HG03066 (cell line): ENCODE data around the gene GNRHR.
A peak's percentile ranks its signal among the peaks of the same experiment; 100 is the strongest.
"Not testable (repeated sequence)": the region's sequence is repeated elsewhere in the genome, so short reads cannot be mapped to it uniquely, and the experiment has no call there.

Experiments
- ATAC-seq: cut with Tn5 transposase; IDR thresholded peaks from one replicate; pipeline ENCODE4 v1.9.1; 2021; ENCODE audit warnings: low read depth; ENCODE audit not compliant: unreplicated experiment

Gene GNRHR

GRCh38 chr4:67754288-67754687 is at the start of gene GNRHR:
GNRHR (minus strand) TSS chr4:67754388; CDS start chr4:67754335, 53 bp downstream.
- ATAC-seq, result no peak

GRCh38 chr4:67796810-67797209 is 42.6 kb upstream of the GNRHR start:
- ATAC-seq, result no peak

GRCh38 chr4:67790721-67791120 is 36.5 kb upstream of the GNRHR start:
- no peak for ATAC-seq

- no peak for ATAC-seq
These were observed 33.1 kb upstream of the GNRHR start for GRCh38 chr4:67787311-67787710.

GRCh38 chr4:67785528-67785927 is 31.3 kb upstream of the GNRHR start:
- ATAC-seq, result no peak

GRCh38 chr4:67779631-67780030 is 25.4 kb upstream of the GNRHR start:
- no peak for ATAC-seq

- no peak for ATAC-seq
These were observed 22.6 kb upstream of the GNRHR start for GRCh38 chr4:67776746-67777145.

GRCh38 chr4:67770422-67770821 is 16.2 kb upstream of the GNRHR start:
- no peak for ATAC-seq

GRCh38 chr4:67765928-67766327 is 11.7 kb upstream of the GNRHR start:
- no peak for ATAC-seq

- no peak for ATAC-seq
These were observed 11.2 kb upstream of the GNRHR start for GRCh38 chr4:67765401-67765800.

GRCh38 chr4:67764183-67764582 is 10.0 kb upstream of the GNRHR start:
- ATAC-seq, result no peak

GRCh38 chr4:67762086-67762485 is 7.9 kb upstream of the GNRHR start:
- peak; percentile 99 for ATAC-seq

GRCh38 chr4:67756991-67757390 is 2.8 kb upstream of the GNRHR start:
- ATAC-seq, result not testable (repeated sequence)

- ATAC-seq, result no peak
These were observed 1.8 kb upstream of the GNRHR start for GRCh38 chr4:67755974-67756373.

GRCh38 chr4:67751260-67751659 is 2.9 kb downstream of the GNRHR start:
- no peak for ATAC-seq

- no peak for ATAC-seq
These were observed 3.5 kb downstream of the GNRHR start for GRCh38 chr4:67750691-67751090.

GRCh38 chr4:67749286-67749685 is 4.9 kb downstream of the GNRHR start:
- ATAC-seq, result no peak

GRCh38 chr4:67746797-67747495 is 7.2 kb downstream of the GNRHR start:
- peak; percentile 72 for ATAC-seq

GRCh38 chr4:67744561-67745283 is 9.5 kb downstream of the GNRHR start:
- ATAC-seq, result no peak

GRCh38 chr4:67743194-67743593 is 11.0 kb downstream of the GNRHR start:
- ATAC-seq, result no peak

- no peak for ATAC-seq
These were observed 17.9 kb downstream of the GNRHR start for GRCh38 chr4:67736262-67736661.

- no peak for ATAC-seq
These were observed 18.9 kb downstream of the GNRHR start for GRCh38 chr4:67735325-67735724.
